Activated CD4-positive, alpha-beta T cell treated with anti-CD3 and anti-CD28 coated beads, Interleukin-2, Interleukin-6, amounts not matched to agents 100 ng/mL and 50 ng/mL, durations not matched to agents 16 hours and 8 hours (primary cell): Measurements from ENCODE around the gene BICC1.
A peak's percentile ranks its signal among the peaks of the same experiment; 100 is the strongest.

Source experiments
- DNase-seq: peaks from one replicate; pipeline ENCODE4 v3.0.0-alpha.2; 2020

The BICC1 gene

GRCh38 chr10:58653139-58653538 is 140.5 kb downstream of the BICC1 start:
- DNase-seq = no peak

DNA sequence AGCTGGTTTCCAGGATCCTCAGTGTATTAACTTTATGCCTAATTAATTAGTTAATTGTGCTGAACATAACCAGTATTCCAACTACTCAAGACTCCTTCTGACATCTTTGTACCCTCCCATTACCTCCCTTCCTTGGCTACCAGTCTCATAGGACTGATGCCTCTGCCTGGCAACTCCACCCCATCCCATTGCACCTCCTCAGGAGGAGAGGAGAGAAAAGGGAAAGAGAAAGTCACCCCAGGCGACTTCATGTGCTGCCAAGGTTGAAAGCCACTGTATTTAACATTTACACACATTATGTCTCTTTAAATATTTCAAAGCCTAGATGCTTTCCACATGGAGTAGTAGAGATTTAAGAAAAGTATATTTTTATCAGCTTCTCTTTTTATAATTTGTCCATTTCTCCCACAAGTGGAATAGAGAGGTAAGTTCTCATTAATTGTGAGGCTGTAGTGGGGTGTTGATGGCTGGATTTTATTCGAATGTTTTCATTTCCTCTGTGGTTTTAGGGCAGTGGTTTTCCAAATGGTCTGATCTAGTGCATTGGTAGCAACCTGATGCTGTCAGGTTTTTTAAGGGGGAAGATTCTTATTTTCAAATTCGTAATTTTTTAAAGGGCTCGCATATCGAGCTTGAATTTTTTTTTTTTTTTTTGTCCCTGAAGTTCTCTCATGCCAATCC is 148.0 kb downstream of the BICC1 start:
- DNase-seq = no peak

GRCh38 chr10:58661336-58661735 is 148.7 kb downstream of the BICC1 start:
- DNase-seq = no peak

DNA sequence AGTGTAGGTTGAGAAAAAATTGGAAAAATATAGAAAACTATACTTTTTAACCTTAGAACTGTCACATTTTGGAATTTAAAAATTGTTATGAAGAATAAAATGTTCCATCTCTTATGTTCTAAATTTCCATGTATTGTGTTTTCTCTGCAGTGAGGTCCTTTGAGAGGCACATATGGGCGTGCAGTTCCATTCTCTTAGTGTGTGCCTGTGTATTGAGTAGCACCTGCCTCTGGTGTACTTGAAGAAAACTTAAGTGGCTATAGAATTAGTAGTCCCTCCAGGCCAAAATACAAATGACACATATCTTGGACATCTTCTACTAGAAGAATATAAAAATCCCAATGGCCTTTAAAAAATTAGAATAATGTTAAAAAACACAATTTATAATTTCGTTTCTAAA is 149.2 kb downstream of the BICC1 start:
- DNase-seq = no peak

GRCh38 chr10:58662314-58662713 is 149.6 kb downstream of the BICC1 start:
- no peak for DNase-seq

DNA sequence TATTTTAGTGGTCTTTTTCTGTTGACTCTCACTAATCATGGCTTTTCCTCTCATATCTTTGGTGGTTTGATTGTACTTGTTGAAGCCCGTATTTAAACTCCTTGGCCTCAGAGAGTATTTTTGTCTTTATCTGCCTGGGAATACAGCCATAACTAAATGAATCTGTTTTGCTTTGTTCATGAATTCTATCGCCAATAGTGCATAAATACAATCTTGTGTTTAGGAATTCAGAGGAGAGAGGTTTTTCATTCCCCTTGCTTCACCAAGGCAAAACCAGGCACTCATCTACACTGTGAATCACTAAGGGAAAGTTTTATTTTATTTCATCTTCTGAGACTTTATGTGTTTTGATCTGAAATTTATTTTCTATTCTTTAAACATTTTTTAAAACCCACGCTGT is 152.7 kb downstream of the BICC1 start:
- DNase-seq = no peak

- DNase-seq = peak; percentile 8
Observed at GRCh38 chr10:58666024-58666423, 153.4 kb downstream of the BICC1 start.

DNA sequence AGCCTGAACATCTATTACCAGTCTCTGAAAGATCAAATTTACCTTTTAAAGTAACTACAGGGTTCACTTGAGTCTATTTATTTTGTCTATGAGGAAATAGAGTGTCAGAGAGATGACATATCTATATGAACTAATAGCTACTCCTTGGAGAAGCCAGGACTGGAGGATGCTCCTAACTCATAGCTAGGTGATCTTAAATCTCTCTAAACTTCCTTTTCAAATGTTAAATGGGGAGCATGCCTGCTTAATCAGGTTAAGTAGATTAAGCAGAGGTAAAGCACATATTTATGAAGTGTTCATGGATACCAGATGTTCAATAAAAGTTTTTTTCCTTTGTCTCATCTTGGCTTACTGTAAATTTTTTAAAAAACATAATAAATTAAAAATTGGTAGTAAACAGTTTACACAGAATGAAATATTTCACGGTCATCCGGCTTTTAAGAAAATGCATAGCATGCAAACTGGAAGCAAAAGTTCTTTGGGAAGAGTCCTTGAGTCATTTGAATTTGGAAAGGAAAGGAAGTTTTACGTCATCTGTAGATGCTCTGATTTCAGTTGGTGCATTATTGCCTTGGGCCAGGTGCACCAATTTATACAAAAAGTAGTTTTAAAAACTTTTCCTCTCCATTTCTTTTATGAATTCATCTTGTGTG is 155.1 kb downstream of the BICC1 start:
- DNase-seq = no peak

DNA sequence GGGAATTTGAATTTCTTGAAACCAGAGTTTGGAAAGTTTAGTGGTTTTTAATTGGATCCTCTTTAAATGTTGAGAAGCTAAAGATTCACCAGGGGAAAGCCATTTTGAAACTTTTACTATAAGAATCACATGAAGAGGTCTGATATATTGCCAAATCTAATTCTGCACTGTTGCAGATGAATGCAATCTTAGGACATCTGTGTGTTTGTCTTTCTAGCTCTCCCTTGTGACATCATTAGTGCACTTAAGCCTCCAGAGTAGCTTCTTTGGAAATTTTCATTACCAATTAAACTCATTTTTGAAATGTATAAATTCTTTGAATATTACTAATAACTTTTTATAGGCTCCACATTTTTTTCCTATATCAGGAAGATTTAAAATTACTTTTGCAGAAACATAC is 160.2 kb downstream of the BICC1 start:
- no peak for DNase-seq

DNA sequence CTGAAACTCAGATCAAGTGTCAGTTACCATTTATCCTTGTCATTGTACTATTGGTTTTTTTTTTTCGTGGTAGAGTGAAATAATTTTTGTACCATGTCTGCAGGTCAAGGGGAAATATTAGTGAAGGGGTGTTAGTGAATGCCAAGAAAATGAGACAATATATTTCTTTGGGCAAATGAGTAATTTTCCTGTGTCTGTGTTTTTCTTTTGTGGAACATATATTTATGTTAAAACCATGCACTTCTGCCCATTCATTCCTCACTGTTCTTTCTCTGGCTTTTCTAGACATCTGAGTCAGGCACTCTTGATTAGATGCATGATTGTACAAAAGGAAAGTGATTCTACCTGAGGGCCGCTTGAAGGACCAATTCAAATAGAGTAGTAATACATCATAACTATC is 161.6 kb downstream of the BICC1 start:
- DNase-seq = no peak

GRCh38 chr10:58675321-58675720 is 162.6 kb downstream of the BICC1 start:
- no peak for DNase-seq

DNA sequence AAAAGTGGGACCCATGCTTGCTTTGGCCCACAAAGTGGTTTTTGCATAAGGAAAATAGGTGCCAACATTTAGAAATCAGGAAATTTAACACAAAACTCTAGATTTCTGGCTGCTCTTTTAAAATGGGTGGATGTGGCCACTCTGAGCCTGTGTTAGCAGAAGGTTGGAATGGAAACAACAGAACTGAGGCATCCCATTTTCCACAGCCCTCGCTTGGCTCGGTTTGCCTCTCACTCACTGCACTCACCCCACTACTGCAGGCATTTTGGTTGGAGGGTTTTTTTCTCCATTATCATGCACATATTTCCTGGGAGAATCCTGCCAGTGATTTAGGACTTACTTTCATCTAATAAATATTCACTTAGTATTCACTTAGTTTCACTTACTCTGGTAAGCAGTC is 178.9 kb downstream of the BICC1 start:
- no peak for DNase-seq

DNA sequence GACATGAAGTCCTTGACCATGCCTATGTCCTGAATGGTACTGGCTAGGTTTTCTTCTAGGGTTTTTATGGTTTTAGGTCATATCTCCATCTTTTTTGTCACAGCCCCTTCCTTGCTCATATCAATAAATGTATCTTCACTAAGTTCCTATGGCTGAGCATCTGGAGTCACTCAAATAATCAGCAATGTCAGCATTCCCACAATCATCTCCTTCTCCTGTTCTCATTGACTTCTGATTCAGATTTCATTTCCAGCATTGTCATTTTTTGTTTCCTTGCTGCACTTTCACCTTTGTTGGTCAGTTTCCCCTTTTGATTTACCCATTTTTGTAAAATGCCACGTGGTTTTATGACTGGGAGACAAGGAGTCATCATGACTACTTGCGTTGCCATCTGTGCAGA is 181.2 kb downstream of the BICC1 start:
- DNase-seq = no peak

GRCh38 chr10:58695022-58695421 is 182.3 kb downstream of the BICC1 start:
- no peak for DNase-seq

DNA sequence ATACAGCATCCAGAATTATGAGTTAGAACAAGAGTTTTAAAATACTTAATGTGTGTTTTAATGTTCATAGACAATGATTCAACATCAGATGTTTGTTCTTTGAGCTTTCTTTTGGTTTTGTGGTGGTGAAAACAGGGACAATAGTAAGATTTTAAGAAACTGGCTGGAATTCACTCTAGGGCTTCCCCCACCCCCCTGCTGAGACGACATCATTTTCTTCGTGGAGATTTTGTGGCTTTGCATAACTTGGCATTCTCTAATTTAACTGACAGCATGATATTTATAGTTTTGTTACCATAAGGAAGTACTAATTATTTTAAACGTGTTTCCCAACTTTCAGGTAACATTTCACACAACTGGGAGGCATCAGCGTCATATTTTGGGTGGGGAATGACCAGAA is 184.1 kb downstream of the BICC1 start:
- no peak for DNase-seq

GRCh38 chr10:58697691-58698090 is 185.0 kb downstream of the BICC1 start:
- DNase-seq = no peak

- no peak for DNase-seq
Observed at GRCh38 chr10:58698777-58699356, 186.2 kb downstream of the BICC1 start.

DNA sequence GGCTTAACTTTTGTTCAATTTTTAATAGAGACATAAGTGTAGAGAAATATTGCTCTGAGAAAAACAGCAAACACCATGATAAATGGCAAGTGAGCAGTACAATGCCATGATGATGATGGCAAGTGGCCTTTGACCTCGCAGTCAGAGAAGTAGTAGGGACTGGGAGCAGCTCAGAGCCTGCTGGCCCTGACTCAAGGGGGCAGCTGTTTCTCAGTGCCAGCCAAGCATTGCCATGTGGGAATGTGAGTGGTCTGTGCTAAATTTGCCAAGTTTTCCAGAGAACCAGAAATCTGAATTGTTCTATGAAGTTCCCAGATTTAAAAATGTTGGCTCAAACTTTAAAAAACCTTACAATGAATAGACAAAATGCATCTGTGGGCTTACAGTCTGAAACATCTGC is 187.9 kb downstream of the BICC1 start:
- DNase-seq = no peak

DNA sequence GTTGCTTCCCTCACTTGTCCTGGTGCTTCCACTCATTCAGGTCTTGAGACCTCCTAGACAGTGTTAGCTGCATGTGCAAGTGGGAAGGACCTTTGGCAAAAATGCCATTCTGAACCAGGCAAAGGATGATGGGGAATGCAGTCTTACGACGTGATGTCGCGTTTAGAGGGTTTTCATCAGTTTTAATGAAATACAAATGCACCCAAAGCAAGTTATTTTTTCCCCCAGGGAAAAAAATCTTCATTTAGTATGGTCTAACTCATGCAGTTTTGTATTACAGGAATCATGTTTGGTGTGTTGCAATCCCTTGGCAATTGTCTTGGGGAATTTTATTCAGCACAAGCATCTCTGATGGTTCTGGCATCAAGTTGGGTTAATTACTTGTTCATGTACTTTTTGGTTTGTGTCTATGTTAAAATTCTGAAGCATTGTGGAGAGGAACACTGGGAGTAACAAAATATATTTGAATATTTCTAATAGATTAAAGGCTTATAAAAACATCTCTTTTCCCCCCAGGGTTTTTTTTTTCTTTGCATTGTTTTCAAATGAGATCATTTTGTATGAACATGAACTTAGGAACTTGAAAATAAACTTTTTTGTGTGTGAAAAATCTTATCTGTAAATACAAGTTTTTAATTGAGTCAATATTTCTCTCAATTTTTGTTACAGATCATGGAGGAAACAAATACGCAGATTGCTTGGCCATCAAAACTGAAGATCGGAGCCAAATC is 188.9 kb downstream of the BICC1 start:
- DNase-seq = no peak

GRCh38 chr10:58704226-58704625 is 191.6 kb downstream of the BICC1 start:
- no peak for DNase-seq

DNA sequence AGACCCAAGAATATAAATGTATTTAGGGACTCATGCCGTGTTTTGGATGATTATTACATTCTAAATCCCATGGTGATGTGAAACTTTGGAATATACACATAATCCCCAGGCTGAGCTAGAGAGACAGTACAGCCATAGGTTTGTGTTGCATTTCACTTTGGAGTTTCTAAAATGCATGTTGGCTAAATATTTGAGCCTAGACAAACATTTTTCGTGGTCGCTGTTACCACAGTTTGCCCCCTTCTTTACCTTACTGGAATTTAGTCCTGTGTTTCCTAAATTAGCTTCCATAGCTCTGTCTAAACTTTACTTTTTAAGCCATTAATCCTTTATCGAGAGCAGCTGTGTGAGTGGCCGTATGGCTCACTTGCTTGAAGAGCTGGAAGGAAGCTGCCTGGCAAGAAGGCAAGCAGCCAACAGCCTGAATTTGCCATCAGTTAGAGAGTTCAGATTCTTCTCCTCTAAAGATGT is 192.0 kb downstream of the BICC1 start:
- no peak for DNase-seq

DNA sequence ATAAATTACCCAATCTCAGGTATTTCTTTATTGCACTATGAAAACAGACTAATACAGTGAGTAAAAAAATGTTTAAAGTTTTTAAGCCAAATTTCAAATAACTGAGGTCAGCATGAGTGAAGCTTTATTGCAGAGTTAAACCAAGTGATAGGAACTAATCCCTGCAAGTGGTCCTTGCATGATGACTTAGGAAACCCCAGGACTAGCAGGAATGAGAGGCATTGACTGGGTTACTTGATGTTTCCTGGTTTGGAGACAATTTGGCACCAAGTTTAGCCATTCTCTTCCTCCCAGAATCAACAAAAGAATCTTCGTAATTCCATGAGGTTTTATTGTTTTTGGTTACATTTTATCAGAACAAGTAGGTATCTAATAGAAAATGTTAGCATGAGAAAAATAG is 194.2 kb downstream of the BICC1 start:
- no peak for DNase-seq

GRCh38 chr10:58712141-58712540 is 199.5 kb downstream of the BICC1 start:
- DNase-seq = no peak

DNA sequence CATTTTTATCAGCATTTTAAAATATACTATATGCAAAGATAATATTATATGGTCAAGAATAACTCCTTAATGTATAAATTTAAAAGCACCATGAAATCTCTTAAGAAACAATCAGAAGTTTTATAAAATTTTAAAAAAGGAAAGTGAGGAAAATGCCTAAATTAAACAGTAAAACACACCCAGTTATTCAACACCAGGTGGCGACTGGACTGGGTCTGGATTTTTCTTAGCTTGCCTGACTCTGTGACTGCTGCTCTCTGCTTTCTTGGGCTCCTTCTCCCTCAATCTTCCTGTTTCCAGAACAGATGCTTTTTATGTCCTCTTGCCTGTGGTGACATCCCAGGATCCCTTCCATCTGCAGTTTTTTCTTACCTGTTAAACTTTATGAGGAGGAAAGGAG is 200.3 kb downstream of the BICC1 start:
- no peak for DNase-seq
